HG03432 (cell line): Measurements from ENCODE around the gene CR1L.
"Not testable (repeated sequence)": the region's sequence is repeated elsewhere in the genome, so short reads cannot be mapped to it uniquely, and the experiment has no call there.

Experiments
- ATAC-seq: cut with Tn5 transposase; IDR thresholded peaks from one replicate; pipeline ENCODE4 v1.9.1; 2021; ENCODE audit warnings: mild to moderate bottlenecking, moderate library complexity; ENCODE audit not compliant: unreplicated experiment

Gene CR1L

DNA sequence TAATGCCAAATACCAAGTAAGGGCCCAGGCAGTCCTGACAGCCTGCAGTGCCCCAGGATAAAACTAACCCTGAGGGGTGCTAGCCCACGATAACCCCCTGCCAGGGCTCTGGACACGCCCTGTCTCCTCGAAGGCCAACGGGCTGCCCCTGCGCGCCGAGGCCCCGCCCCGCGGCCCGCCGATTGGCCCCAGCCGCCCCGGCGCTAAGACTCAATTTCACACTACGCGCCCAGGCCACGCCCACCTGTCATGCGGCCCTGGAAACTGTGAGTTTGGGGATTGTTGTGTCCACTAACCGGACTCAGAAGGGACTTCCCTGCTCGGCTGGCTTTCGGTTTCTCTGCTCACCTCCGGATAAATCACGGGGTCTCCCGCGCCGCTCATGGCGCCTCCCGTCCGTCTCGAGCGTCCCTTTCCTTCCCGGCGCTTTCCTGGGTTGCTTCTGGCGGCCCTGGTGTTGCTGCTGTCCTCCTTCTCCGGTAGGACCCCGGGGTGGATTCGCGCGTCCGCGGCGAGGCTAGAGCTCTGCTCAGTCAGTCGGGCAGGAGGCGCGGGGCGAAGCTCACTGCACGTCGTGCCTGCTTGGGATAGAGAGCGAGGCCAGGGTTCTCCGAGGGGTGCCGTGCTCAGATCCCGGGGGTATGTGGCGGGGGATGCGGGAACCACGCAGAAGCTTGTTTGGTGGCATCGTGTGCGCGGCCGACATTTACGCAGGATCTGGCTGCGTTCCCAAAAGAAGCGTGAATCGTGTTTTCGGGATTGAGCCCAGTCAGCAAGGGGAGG lies at the start of gene CR1L:
Gene CR1L (plus strand): TSS at position 282 of the 783 bp plus-strand sequence. CDS start 101 bp downstream, at position 383.
- ATAC-seq = peak; percentile 94

DNA sequence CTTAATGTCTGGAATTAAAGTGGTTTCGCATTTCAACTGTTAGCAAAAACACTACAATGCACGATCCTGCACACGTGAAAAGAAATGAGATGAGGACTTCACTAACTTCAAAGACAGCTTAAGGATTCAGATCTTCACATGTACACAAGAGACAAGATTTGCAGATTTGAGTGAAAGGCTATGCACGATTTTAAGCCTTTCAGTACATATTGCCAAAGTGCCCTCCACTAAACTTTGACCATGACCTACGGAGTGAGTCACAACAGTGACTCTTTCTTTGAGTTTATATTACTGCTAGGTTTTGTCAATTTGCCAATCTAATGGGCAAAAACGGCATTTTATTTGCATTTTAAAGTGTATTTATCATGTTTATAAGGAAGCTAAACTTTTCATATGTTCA lies 41.2 kb upstream of the CR1L start:
- no peak for ATAC-seq

DNA sequence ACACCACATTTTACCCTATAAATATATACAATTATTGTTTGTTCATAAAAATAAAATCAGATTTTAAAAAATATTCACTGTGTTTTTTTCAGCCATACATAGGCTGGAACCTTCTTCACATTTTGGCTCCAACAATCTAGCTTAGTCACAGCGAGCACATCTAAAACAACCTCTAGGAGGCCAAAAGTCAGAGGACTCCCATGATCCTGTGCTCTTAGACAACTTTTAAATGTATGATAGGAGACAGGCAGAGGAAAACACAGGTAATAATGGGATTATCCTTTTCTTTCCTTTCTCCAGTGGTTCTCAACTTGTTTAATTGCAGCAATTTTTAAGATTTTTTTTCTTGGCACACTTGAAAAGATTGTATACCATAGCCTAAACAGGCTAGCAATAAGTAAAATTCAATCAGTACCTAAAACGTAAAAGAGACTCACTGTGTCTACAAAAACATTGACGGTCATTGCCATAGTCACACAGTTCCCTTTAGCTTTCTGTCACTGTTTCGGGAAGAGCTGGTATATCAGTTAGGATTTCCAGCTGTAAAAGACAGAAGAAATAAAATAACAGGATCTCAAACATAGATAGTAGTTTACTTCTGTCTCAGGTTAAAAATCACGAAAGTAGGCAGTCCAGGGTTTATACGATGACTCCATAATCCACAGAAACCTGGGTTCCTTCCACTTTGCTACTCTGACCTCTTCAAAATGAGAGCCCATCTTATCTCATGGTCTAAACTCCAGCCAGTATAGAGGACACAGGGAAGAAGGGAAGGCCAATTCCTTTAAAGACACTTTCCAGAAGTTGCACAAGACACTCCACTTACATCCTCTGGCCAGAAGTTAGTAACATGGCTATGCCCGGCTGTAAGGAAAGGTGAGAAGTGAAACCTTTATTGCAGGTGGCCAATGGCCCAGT lies 39.2 kb upstream of the CR1L start:
- no peak for ATAC-seq

DNA sequence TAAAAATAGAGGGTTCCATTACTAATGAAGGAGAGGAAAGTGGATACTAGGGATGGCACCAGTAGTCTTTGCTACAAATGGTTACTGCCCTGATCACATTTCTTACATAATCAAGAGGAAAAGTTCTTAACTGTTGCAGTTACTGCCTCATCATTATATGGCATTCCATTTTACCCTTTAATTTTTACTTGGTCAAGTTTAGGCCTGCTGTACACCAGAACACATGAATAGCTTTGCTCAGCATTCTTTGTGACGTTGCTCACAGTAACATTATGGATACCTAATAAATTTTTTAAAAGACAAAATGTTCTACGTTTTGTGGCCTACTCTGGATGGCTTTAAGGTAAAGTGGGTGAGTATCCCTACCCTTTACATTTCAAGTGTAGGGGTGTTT lies 38.6 kb upstream of the CR1L start:
- ATAC-seq = no peak

DNA sequence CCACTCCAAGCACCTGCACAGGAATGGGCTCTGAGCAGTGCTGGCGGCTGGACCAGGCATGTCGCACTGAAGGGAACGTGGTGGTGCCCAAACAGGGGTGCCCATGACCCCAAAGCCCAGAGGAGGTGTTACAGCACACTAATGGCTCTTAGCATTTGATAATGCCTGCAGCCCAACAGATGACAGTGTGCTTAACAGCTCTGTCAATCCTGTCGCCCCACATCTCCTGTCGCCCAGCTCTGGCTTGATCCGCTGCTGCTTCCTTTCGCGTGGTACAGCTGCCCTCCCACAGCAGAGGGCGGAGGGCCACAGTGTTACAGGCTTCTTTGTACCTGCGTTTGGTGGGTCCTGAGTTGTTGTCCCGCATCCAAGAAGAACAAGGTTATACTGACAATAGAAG lies 32.2 kb upstream of the CR1L start:
- ATAC-seq = no peak

DNA sequence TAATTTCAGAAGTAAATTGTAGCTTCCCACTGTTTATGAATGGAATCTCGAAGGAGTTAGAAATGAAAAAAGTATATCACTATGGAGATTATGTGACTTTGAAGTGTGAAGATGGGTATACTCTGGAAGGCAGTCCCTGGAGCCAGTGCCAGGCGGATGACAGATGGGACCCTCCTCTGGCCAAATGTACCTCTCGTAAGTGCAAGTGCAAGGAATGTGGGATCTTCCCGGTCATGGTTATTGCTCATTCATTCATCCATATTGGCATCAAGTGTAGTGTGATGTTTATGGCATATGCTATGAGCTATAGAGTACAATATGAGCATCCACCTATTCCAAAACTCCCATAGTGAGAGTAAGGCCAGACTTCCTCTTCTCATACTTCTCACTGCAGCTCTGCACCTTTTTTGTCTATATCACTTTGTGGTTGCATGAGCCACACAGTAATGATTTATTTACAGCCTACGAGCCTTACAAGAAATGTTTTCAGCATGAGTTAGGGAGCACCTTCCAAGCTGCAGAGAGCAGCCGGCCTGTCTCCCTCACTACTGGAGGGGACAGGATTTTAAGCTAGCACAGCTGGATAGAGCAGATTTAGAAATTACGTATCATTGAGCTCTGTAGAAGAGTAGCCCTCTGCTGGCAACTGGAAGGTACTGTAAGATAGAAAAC lies 24.9 kb upstream of the CR1L start:
- peak; percentile 92 for ATAC-seq

DNA sequence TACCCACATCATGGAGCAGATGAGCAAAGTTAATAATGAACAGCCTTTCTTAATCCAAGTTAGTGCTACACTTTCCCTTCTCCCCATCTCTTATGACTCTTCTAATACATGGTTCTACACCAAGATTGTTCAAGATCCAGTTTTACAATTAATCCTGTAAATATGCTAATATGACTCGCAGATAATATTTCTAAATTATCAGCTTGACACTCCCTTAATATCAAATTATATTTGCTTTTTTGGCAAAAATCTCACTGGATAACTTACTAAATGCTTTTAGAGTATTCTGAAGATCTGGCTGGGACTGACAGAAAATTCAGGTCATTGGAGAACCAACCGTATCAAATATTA lies 24.4 kb upstream of the CR1L start:
- ATAC-seq = no peak

DNA sequence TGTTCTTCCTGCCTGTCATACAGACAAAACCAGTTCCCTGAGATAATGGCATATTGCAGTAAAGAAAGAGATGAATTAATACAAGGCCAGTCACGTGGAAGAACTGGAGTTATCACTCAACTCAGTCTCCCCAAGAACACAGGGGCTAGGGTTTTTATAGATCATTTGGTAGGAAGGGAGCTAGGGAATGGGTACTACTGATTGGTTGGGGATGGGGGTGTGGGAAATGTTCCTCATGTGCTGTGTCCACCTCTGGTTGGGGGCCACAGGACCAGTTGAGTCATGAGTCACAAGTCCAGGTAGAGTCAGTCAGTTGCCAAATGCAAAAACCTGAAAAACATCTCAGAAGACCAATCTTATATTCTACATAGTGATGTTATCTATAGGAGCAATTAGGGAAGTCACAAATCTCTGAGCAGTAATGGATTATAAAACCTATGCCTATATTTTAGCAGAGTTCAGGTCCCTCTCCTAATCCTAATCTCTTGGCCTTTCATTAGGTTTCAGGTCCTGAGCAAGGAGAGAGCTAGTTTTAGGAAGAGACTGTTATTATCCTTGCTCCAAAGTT lies 19.3 kb upstream of the CR1L start:
- ATAC-seq = not testable (repeated sequence)

DNA sequence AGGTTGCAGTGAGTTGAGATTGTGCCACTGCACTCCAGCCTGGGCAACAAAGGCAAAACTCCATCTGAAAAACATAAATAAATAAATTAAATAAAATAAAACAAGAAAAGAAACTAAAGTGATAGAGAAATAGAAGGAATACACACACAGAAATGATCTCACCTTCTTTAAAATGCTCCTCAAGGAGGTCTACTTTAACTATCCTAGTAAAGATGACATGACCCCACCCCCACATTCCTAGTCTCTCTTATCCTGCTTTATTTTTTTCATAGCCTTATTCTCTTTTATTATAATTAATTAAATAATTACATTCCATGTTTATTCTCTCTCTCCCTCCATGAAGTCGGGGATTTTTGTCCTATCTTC lies 18.0 kb upstream of the CR1L start:
- no peak for ATAC-seq

DNA sequence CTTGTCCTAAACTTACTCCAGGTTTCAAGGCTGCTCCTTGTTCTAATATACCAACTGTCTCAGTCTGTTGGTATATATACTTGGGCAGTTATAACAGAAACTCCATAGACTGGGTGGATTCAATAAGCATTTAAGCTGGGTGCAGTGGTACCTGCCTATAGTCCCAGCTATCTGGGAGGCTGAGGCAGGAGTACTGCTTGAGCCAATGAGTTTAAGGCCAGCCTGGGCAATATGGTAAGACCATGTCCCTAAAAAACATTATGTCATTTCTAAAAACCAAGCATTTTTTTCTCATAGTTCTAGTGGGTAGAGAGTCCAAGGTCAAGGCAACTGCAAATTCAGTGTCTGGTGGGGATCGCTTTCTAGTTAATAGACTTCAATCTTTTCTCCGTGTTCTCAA lies 17.4 kb upstream of the CR1L start:
- ATAC-seq = no peak

DNA sequence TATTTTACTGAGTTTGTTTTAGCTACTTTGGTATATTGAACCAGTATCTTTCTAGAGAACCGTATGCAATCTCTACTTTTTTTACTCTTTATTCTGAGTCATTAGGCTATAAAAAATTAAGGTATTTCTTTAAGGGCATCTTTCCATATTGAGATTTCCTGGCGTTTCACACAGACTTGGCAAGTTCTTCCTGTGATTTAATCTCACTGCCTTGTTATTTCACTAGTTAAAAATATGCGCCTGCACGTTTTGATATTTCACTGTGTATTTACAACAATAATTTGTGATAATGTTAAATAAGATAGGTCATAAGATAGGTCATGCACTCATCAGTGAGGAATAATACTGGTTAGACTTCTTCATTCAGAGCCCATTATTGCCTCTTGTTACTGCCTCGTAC lies 16.2 kb upstream of the CR1L start:
- ATAC-seq = no peak

DNA sequence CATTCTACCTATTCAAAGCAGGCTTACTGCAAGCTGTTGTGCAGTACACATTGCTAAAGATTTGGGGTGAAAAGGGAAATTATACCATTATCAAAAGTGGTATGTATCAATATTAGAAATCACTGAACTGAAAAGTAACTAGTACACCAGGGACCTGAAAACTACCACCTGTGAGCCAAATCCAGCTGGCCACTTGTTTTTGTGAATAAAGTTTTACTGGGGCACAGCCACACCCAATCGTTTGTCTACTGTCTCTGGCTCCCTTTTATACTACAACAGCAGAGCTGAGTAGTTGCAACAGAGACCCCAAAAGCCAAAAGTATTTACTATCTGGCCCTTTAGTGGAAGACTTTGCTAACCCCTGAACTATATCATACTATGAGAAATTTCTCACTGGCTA lies 13.8 kb upstream of the CR1L start:
- no peak for ATAC-seq

DNA sequence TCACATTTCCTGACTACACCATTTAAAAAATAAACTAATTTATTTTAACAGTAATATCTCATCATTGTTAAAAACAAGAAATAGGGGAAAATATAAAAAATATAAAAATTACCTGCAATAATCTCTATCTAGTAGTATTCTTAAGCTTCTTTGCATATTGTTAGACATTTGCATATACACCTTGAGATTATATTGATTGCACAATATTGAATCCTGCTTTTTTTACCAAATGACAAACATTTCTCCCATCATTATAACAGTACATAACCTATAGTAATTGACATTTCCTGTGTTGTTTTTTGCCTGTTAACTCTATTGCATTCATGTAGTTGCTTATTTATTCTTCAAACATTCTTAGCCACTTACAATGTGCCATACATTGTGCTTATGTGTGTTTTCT lies 11.7 kb upstream of the CR1L start:
- no peak for ATAC-seq

DNA sequence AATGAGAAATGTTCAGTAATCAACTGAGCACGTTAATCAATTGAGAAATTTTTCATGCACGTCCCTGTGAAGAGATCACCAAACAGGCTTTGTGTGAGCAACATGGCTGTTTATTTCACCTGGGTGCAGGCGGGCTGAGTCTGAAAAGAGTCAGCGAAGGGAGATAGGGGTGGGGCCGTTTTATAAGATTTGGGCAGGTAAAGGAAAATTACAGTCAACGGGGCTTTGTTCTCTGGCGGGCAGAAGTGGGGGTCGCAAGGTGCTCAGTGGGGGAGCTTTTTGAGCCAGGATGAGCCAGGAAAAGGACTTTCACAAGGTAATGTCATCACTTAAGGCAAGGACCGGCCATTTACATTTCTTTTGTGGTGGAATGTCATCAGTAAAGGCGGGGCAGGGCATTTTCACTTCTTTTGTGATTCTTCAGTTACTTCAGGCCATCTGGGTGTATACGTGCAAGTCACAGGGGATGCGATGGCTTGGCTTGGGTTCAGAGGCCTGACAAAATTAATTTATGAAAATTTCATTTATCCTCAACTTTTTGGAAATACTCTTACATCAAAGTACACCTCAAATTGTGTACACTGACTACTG lies 11.1 kb upstream of the CR1L start:
- not testable (repeated sequence) for ATAC-seq

DNA sequence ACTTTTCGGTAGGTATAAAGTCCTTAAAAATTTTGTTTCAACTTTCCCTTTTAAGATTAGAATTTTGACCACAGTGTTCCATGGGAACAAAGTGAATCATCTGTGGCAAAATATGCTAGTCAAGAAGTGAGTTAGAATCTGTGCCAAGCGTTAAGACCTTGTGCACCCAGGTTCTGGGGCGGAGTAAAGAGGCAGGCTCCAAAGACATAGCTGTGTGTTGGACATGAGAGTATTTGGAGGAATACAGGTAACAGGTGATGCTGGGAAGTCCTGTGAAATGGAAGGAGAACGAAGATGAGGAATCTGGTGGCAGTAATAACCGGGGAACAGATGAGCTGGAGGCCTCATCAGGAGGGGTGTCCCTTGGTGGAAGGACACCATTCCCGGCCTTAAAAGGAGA lies 10.6 kb upstream of the CR1L start:
- not testable (repeated sequence) for ATAC-seq

DNA sequence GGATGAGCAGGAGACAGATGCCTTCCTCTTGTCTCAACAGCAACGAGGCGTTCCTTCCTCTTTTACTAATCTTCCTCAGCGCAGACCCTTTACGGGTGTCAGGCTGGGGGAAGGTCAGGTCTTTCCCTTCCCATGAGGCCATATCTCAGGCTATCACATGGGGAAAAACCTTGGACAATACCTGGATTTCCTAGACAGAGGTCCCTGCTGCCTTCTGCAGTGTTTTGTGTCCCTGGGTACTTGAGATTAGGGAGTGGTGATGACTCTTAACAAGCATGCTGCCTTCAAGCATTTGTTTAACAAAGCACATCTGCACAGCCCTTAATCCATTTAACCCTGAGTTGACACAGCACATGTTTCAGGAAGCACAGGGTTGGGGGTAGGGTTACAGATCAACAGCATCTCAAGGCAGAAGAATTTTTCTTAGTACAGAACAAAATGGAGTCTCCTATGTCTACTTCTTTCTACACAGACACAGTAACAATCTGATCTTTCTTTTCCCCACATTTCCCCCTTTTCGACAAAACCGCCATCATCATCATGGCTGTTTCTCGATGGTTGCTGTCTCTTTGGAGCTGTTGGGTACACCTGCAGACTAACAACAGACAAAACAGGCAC lies 9.3 kb upstream of the CR1L start:
- ATAC-seq = not testable (repeated sequence)

DNA sequence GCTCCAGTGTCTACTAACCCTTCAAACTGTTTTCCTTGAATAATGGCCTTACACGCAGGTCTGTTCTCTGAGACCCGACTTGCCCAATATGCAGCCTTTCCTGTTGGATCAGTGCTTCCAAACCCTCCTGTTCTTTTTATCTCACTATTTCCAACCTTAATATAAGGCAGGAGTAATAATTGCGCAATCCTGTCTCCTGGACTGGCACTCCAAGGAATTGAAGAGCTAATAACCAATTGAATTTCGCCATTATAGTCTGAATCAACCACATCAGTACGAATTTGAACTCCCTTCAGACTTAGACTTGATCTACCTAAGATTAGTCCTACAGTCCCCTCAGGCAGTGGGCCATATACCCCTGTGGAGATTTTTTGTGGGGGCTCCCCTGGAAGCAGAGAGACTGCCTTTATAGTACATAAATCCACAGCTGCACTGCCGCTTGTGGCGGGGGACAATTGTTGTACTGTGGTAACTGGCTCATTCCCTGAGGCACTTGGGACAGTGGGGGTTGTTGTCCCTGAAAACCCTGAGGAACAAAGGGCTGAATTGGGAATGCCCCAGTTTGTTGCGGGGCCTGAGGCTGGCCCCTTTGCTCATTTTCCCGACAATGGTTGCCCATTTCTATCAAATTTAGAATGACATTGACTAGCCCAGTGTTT lies 6.3 kb upstream of the CR1L start:
- not testable (repeated sequence) for ATAC-seq

DNA sequence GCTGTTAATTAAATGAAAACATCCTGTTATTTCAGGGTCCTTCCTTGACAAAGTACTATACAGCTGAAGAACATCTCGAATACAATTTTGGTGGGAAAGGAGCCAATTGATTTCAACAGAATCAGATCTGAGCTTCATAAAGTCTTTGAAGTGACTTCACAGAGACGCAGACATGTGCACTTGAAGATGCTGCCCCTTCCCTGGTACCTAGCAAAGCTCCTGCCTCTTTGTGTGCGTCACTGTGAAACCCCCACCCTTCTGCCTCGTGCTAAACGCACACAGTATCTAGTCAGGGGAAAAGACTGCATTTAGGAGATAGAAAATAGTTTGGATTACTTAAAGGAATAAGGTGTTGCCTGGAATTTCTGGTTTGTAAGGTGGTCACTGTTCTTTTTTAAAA lies 5.6 kb upstream of the CR1L start:
- not testable (repeated sequence) for ATAC-seq

DNA sequence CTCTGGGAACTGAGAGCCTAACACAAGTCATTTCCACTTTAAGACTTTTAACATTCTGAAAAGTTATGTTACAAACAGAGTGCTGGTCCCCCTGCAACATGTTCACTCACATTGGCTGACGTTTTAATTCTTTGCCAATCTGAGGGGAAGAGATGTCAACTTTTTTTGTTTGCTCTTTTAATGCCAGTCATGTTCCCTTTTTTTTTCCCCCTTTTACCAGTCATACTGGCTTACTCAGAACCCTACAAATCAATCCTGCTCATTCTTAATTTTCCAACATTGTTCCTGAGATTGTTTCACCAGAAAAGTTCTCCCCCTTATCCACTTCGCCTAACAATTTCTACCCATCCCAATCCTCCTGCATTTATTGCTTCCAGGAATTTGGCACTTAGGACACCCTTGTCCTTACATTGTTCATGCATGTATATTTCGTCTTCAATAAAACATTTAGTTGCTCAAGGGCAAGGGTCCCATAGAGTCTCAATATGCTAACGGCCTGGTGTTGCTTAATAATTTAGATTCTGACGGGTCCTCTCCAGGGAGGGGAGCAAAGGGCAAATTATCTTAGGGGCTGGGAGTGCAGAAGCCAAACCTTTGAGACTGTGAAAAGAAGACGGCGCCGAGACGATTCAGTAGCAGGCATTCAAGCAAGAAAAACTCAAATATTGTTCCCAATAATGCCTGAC lies 624 bp upstream of the CR1L start:
- no peak for ATAC-seq
